Activated CD4-positive, alpha-beta T cell treated with anti-CD3 and anti-CD28 coated beads, Interleukin-2, amount 10 ng/mL, durations not matched to agents 7 days and 5 days (primary cell): ENCODE results near the gene POLR2A. TPM values are rescaled to one million over a fixed set of nuclear protein-coding genes. Genes with fewer than 3 reads are reported as not detected.

Source experiments
- CTCF ChIA-PET: fragments of 350-600 bp; sonication (Branson Sonifier 250); formaldehyde crosslinking; loops from one replicate; lab custom pipeline; 2021; ENCODE audit warnings: antibody characterized with exemption; lab: Charles Lee
- POLR2A ChIA-PET: fragments of 350-600 bp; sonication (Branson Sonifier 250); formaldehyde crosslinking; loops from one replicate; lab custom pipeline; 2021; ENCODE audit warnings: antibody characterized with exemption; lab: Charles Lee
- DNase-seq: peaks from one replicate; pipeline ENCODE4 v3.0.0-alpha.2; 2020
- H3K27ac Mint-ChIP-seq: one replicate; pipeline ENCODE4 v1.8.0; 2021; ENCODE audit warnings: mild to moderate bottlenecking, moderate library complexity, mixed read lengths
- H3K27me3 Mint-ChIP-seq: one replicate; pipeline ENCODE4 v1.8.0; 2021; ENCODE audit warnings: mixed read lengths
- H3K36me3 Mint-ChIP-seq: one replicate; pipeline ENCODE4 v1.8.0; 2021; ENCODE audit warnings: low read depth, mixed read lengths
- H3K4me1 Mint-ChIP-seq: one replicate; pipeline ENCODE4 v1.8.0; 2021; ENCODE audit warnings: mixed read lengths
- H3K4me3 Mint-ChIP-seq: one replicate; pipeline ENCODE4 v1.8.0; 2021; ENCODE audit warnings: mild to moderate bottlenecking, moderate library complexity, mixed read lengths
- H3K9me3 Mint-ChIP-seq: one replicate; pipeline ENCODE4 v1.8.0; 2021; ENCODE audit warnings: mixed read lengths
- total RNA-seq, 2 experiments: library from RNA; stranded (reverse); gene quantifications; one replicate each; pipeline ENCODE4 v1.2.3, GENCODE V29; 2021

The POLR2A gene
- total RNA-seq, 2 experiments from 2014 or later: 175 to 201 TPM

GRCh38 chr17:7502171-7502847 lies 18.1 kb downstream of the POLR2A start:
- H3K27me3 Mint-ChIP-seq: no peaks in the 10 kb centered on the region
- no peaks in the 10 kb centered on the region for H3K4me1 Mint-ChIP-seq
- H3K36me3 Mint-ChIP-seq: peaks cover 73% of the 10 kb centered on the region
- H3K27ac Mint-ChIP-seq: no peak overlapping the region
- ChIA-PET POLR2A (no interaction called here), CTCF (interaction anchor here (1.7 kb wide), 1 partner anchor 11 kb away, joined by 6 read pairs; no protein-coding TSS in a partner anchor)
- no peaks in the 10 kb centered on the region for H3K9me3 Mint-ChIP-seq
- H3K4me3 Mint-ChIP-seq: no peak overlapping the region
- no peak for DNase-seq

GRCh38 chr17:7502987-7503386 lies 18.8 kb downstream of the POLR2A start:
- ChIA-PET POLR2A (no interaction called here), CTCF (interaction anchor here (1.7 kb wide), 1 partner anchor 10 kb away, joined by 6 read pairs; no protein-coding TSS in a partner anchor)
- no peaks in the 10 kb centered on the region for H3K9me3 Mint-ChIP-seq
- peak; percentile 28 for DNase-seq
- H3K36me3 Mint-ChIP-seq: peaks cover 72% of the 10 kb centered on the region
- H3K4me3 Mint-ChIP-seq: no peak overlapping the region
- H3K4me1 Mint-ChIP-seq: no peaks in the 10 kb centered on the region
- no peak overlapping the region for H3K27ac Mint-ChIP-seq
- H3K27me3 Mint-ChIP-seq: no peaks in the 10 kb centered on the region

DNA sequence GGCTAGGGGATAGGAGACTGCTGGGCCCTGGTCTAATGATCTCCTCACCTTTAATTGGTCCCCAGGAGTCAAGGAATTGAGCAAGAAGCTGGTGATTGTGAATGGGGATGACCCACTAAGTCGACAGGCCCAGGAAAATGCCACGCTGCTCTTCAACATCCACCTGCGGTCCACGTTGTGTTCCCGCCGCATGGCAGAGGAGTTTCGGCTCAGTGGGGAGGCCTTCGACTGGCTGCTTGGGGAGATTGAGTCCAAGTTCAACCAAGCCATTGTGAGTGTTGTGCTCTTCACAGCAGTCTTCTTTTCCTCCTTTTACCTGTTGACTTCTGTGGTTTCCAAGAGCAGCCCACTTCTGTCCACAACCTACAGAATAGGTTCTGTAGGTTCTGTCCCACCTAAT lies 19.4 kb downstream of the POLR2A start:
- CTCF ChIA-PET: interaction anchor here (1.3 to 1.8 kb wide), 2 partner anchors 57 to 147 kb away, joined by 3 to 8 read pairs; no protein-coding TSS in a partner anchor
- Mint-ChIP-seq H3K4me1 (no peaks in the 10 kb centered on the region), H3K27ac (no peak overlapping the region), H3K27me3 (no peaks in the 10 kb centered on the region), H3K9me3 (no peaks in the 10 kb centered on the region), H3K4me3 (no peak overlapping the region), H3K36me3 (peaks cover 74% of the 10 kb centered on the region)
- POLR2A ChIA-PET: no interaction called here
- no peak for DNase-seq

DNA sequence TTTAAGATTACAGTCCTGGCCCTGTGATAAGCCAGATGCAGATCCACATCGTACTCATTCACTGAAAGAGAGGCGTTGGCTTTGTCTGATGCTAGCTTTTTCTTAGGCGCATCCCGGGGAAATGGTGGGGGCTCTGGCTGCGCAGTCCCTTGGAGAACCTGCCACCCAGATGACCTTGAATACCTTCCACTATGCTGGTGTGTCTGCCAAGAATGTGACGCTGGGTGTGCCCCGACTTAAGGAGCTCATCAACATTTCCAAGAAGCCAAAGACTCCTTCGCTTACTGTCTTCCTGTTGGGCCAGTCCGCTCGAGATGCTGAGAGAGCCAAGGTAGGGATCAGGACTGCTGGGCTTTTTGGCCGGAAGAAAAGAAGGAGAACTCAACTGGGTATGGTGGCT lies 24.0 kb downstream of the POLR2A start:
- Mint-ChIP-seq H3K9me3 (no peaks in the 10 kb centered on the region), H3K27ac (no peak overlapping the region), H3K4me3 (no peak overlapping the region), H3K4me1 (no peaks in the 10 kb centered on the region), H3K27me3 (no peaks in the 10 kb centered on the region), H3K36me3 (peaks cover 70% of the 10 kb centered on the region)
- ChIA-PET CTCF (interaction anchor here (0.9 to 2.7 kb wide), 3 partner anchors 12 to 64 kb away, joined by 3 to 17 read pairs (median 4); partner anchors contain the start of gene SENP3), POLR2A (no interaction called here)
- no peak for DNase-seq

DNA sequence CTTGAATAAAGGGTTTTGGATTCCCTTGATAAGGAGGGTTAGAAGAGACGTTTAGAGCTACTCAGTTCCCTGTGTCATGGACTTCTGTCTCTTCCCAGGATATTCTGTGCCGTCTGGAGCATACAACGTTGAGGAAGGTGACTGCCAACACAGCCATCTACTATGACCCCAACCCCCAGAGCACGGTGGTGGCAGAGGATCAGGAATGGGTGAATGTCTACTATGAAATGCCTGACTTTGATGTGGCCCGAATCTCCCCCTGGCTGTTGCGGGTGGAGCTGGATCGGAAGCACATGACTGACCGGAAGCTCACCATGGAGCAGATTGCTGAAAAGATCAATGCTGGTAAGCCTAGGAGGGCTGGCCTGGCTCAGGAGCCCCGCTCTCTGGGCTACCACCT lies 24.7 kb downstream of the POLR2A start:
- Mint-ChIP-seq H3K27me3 (no peaks in the 10 kb centered on the region), H3K36me3 (peaks cover 70% of the 10 kb centered on the region), H3K9me3 (no peaks in the 10 kb centered on the region), H3K27ac (no peak overlapping the region), H3K4me3 (no peak overlapping the region), H3K4me1 (no peaks in the 10 kb centered on the region)
- DNase-seq: no peak
- ChIA-PET CTCF (interaction anchor here (1.5 to 2.7 kb wide), 2 partner anchors 52 to 65 kb away, joined by 3 to 17 read pairs; partner anchors contain the start of gene SENP3), POLR2A (no interaction called here)

- ChIA-PET POLR2A (no interaction called here), CTCF (interaction anchor here (2.7 kb wide), 1 partner anchor 51 kb away, joined by 17 read pairs; the partner anchor contains the start of gene SENP3)
- H3K4me1 Mint-ChIP-seq: peaks cover 4% of the 10 kb centered on the region
- no peak for DNase-seq
- no peak overlapping the region for H3K27ac Mint-ChIP-seq
- no peaks in the 10 kb centered on the region for H3K27me3 Mint-ChIP-seq
- H3K4me3 Mint-ChIP-seq: no peak overlapping the region
- H3K36me3 Mint-ChIP-seq: peaks cover 71% of the 10 kb centered on the region
- no peaks in the 10 kb centered on the region for H3K9me3 Mint-ChIP-seq
These were observed 25.8 kb downstream of the POLR2A start for GRCh38 chr17:7509937-7510336.

- H3K4me1 Mint-ChIP-seq: peaks cover 4% of the 10 kb centered on the region
- POLR2A ChIA-PET: interaction anchor here (0.7 kb wide), 1 partner anchor 272 kb away, joined by 3 read pairs; the partner anchor contains the start of gene PHF23
- H3K27me3 Mint-ChIP-seq: no peaks in the 10 kb centered on the region
- DNase-seq: no peak
- H3K36me3 Mint-ChIP-seq: peaks cover 65% of the 10 kb centered on the region
- CTCF ChIA-PET: no interaction called here
- no peak overlapping the region for H3K27ac Mint-ChIP-seq
- H3K4me3 Mint-ChIP-seq: no peak overlapping the region
- no peaks in the 10 kb centered on the region for H3K9me3 Mint-ChIP-seq
These were observed 26.9 kb downstream of the POLR2A start for GRCh38 chr17:7511108-7511507.

DNA sequence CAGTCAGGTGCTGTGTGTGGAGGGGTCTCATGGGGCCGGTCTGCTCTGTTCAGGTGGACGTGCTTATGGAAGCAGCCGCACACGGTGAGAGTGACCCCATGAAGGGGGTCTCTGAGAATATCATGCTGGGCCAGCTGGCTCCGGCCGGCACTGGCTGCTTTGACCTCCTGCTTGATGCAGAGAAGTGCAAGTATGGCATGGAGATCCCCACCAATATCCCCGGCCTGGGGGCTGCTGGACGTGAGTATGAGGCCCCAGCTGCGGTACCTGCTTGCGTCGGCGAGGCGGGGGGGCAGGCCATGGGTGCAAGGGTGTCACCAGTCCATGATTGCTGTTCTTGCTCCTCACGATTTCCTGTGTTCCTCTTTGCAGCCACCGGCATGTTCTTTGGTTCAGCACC lies 27.9 kb downstream of the POLR2A start:
- ChIA-PET CTCF (interaction anchor here (0.6 to 0.7 kb wide), 2 partner anchors 31 to 117 kb away, joined by 3 read pairs; no protein-coding TSS in a partner anchor), POLR2A (no interaction called here)
- Mint-ChIP-seq H3K4me1 (peaks cover 4% of the 10 kb centered on the region), H3K4me3 (no peak overlapping the region), H3K27ac (no peak overlapping the region), H3K36me3 (peaks cover 58% of the 10 kb centered on the region), H3K9me3 (no peaks in the 10 kb centered on the region), H3K27me3 (no peaks in the 10 kb centered on the region)
- no peak for DNase-seq

DNA sequence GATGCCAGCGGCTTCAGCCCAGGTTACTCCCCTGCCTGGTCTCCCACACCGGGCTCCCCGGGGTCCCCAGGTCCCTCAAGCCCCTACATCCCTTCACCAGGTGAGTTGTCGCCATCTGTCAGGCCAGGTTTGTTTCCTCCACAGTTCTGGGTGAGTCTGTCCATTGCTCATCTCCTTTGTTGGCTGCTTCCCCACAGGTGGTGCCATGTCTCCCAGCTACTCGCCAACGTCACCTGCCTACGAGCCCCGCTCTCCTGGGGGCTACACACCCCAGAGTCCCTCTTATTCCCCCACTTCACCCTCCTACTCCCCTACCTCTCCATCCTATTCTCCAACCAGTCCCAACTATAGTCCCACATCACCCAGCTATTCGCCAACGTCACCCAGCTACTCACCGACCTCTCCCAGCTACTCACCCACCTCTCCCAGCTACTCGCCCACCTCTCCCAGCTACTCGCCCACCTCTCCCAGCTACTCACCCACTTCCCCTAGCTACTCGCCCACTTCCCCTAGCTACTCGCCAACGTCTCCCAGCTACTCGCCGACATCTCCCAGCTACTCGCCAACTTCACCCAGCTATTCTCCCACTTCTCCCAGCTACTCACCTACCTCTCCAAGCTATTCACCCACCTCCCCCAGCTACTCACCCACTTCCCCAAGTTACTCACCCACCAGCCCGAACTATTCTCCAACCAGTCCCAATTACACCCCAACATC lies 28.8 kb downstream of the POLR2A start:
- POLR2A ChIA-PET: interaction anchor here (0.6 kb wide), 1 partner anchor 36 kb away, joined by 3 read pairs; no protein-coding TSS in a partner anchor

GRCh38 chr17:7513850-7514419 lies 29.8 kb downstream of the POLR2A start:
- DNase-seq: no peak
- POLR2A ChIA-PET: no interaction called here

More for the DNA sequence above, 28.8 kb downstream of the POLR2A start:
- H3K4me1 Mint-ChIP-seq: peaks cover 4% of the 10 kb centered on the region
- H3K27me3 Mint-ChIP-seq: no peaks in the 10 kb centered on the region
- CTCF ChIA-PET: interaction anchor here (0.7 to 4.1 kb wide), 8 partner anchors 10 to 76 kb away, joined by 3 to 38 read pairs (median 6); partner anchors contain the start of genes SENP3 and SOX15
- H3K27ac Mint-ChIP-seq: peak overlapping the region; percentile 33
- no peak overlapping the region for H3K4me3 Mint-ChIP-seq
- no peaks in the 10 kb centered on the region for H3K9me3 Mint-ChIP-seq
- H3K36me3 Mint-ChIP-seq: peaks cover 55% of the 10 kb centered on the region
- DNase-seq: no peak

GRCh38 chr17:7515911-7516610 lies 31.9 kb downstream of the POLR2A start:
- ChIA-PET POLR2A (interaction anchor here (0.7 kb wide), 1 partner anchor 42 kb away, joined by 11 read pairs; the partner anchor contains the start of gene TNFSF13), CTCF (interaction anchor here (0.8 to 4.1 kb wide), 4 partner anchors 45 to 97 kb away, joined by 3 to 38 read pairs (median 11); partner anchors contain the start of genes MPDU1, SENP3 and SOX15)
- no peak overlapping the region for H3K27ac Mint-ChIP-seq
- H3K27me3 Mint-ChIP-seq: no peaks in the 10 kb centered on the region
- DNase-seq: no peak
- peaks cover 4% of the 10 kb centered on the region for H3K4me1 Mint-ChIP-seq
- H3K4me3 Mint-ChIP-seq: no peak overlapping the region
- H3K9me3 Mint-ChIP-seq: no peaks in the 10 kb centered on the region
- H3K36me3 Mint-ChIP-seq: peaks cover 35% of the 10 kb centered on the region

More at GRCh38 chr17:7513850-7514419, 29.8 kb downstream of the POLR2A start:
- H3K4me1 Mint-ChIP-seq: peaks cover 4% of the 10 kb centered on the region
- CTCF ChIA-PET: interaction anchor here (1.0 to 4.1 kb wide), 12 partner anchors 9 to 174 kb away, joined by 3 to 38 read pairs (median 4); partner anchors contain the start of genes SENP3, SOX15, TNFSF12 and TP53
- no peak overlapping the region for H3K4me3 Mint-ChIP-seq
- H3K27ac Mint-ChIP-seq: no peak overlapping the region
- H3K36me3 Mint-ChIP-seq: peaks cover 48% of the 10 kb centered on the region
- H3K27me3 Mint-ChIP-seq: no peaks in the 10 kb centered on the region
- H3K9me3 Mint-ChIP-seq: no peaks in the 10 kb centered on the region

DNA sequence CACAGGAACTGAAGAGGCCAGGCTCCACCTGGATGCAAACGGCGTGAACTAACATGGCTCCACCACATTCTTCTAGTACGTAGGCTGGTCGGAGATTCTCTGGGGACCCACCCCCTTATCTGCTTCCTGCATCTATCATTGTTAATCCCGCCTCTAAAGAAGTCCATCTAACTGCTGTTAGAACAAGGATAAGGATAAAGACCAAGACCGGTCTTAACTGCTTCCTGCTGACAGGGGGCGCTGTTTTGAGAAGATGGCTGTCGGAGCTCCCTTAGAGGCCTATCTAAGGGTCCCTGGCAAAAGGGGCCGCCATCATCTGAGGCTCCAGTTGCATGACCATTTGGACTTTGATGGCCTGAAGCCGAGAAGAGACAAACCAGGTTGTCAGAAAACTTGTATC lies 38.9 kb downstream of the POLR2A start:
- CTCF ChIA-PET: interaction anchor here (0.7 to 1.0 kb wide), 4 partner anchors 10 to 46 kb away, joined by 3 to 5 read pairs (median 4); partner anchors contain the start of gene SENP3
- POLR2A ChIA-PET: no interaction called here
- Mint-ChIP-seq H3K4me1 (peaks cover 5% of the 10 kb centered on the region), H3K4me3 (no peak overlapping the region), H3K36me3 (peaks cover 3% of the 10 kb centered on the region), H3K27me3 (peaks cover 1% of the 10 kb centered on the region), H3K27ac (no peak overlapping the region), H3K9me3 (peaks cover 11% of the 10 kb centered on the region)
- peak; percentile 48 for DNase-seq
